ENCODE data around the gene AATK. TPM values are rescaled to one million over a fixed set of nuclear protein-coding genes. Genes with fewer than 3 reads are reported as not detected.

AATK gene
- total RNA-seq, 1 experiment from 2014 or later, result 4.4 TPM

DNA sequence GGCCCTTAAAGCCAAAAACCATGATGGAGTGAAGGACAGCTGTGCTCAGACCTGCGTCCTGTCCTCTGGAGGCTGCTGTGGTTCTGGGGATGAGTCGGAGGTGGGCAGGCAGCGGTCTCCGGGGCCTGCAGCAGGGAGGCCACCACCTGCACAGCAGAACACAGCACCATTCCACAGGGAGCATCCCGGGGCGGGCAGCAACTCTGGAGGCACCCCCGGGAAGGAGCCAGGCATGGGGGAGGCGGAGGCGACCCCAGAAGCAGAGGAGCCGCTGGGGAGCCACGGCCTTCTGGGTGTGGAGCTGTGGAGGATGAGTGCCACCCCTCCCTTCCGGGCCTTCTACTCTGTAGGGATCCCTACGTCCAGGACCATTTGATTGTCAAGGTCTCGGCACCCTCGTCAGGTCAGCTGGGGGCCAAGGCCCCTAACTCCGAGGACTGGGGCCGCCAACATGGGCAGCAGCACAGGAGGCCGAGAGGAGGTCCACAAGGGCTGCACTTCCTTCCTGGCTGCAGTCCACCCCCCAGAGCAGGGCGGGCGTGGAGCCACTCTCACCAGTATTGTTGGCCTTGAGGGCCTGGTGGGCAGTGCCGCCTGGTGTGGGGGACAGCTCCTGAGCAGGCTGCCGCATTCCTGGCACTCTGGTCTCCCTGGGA, 32.9 kb upstream of the AATK start:
- ChIA-PET POLR2A (no interaction called here), CTCF (interaction anchor here (1.1 kb wide), 1 partner anchor 24 kb away, joined by 3 read pairs; no protein-coding TSS in a partner anchor), RAD21 (ENCODE audit: low non-redundant PET in 1 of 2, low total read pairs in 2 of 2, uncharacterized antibody in 2 of 2, unreplicated experiment in 2 of 2) (no interaction called here)
- Histone ChIP-seq H3K79me2 (ENCODE audit: insufficient read depth, low read length) (no peaks in the 10 kb centered on the region), H3K9ac (ENCODE audit: low read length) (no peak overlapping the region), H3K4me2 (ENCODE audit: low read length) (no peak overlapping the region), H3K36me3 (ENCODE audit: control insufficient read depth in 1 of 2, insufficient read depth in 2 of 2, low read length in 2 of 2) (peaks cover 3 to 8% of the 10 kb centered on the region in 2 experiments), H3K27ac (ENCODE audit: low read depth, low read length) (no peak overlapping the region), H3K9me3 (ENCODE audit: control insufficient read depth in 1 of 2, insufficient read depth in 1 of 2, low read depth in 1 of 2, low read length in 2 of 2) (no peaks in the 10 kb centered on the region), H4K20me1 (ENCODE audit: insufficient read depth) (no peaks in the 10 kb centered on the region), H3K27me3 (ENCODE audit: insufficient read depth, low read length) (no peaks in the 10 kb centered on the region), H3K4me3 (replicated peaks in 1 of 2; ENCODE audit: low read depth in 1 of 2, low read length in 2 of 2) (no peak overlapping the region), H3K9me2 (ENCODE audit: insufficient read depth) (no peaks in the 10 kb centered on the region), H3K4me1 (ENCODE audit: control insufficient read depth in 1 of 2, insufficient read depth in 2 of 2, low read length in 2 of 2) (peaks cover 0 to 8% of the 10 kb centered on the region in 2 experiments; a peak in 1 of 4 replicates), H2AFZ (ENCODE audit: low read depth, low read length, poor library complexity, severe bottlenecking) (no peak overlapping the region)
- DNase-seq (ENCODE audit: low read depth, low spot score) (no peak), ATAC-seq (no peak)
- BruUV-seq (replicated peaks), result no TSS peak
- intact Hi-C loops (cut with micrococcal nuclease), result no loop called here
- TF ChIP-seq SIN3A (IDR thresholded peaks at IDR 0.05; ENCODE audit: low read depth) (no peak), ZFX (IDR thresholded peaks at IDR 0.05) (no peak), JUND (IDR thresholded peaks at IDR 0.05) (no peak), CBX3 (IDR thresholded peaks at IDR 0.05; ENCODE audit: low read depth) (no peak), SRF (IDR thresholded peaks at IDR 0.05; ENCODE audit: low read depth) (no peak), TCF7L2 (IDR thresholded peaks at IDR 0.05; ENCODE audit: borderline replicate concordance, extremely low read depth, insufficient read depth, insufficient read length) (no peak), EZH2phosphoT487 (IDR thresholded peaks at IDR 0.05; ENCODE audit: borderline replicate concordance) (no peak), RAD21 (IDR thresholded peaks at IDR 0.05; ENCODE audit: low read depth) (no peak), ZBTB33 (IDR thresholded peaks at IDR 0.05; ENCODE audit: extremely low read depth, insufficient replicate concordance, low read length) (no peak), POLR2AphosphoS5 (IDR thresholded peaks at IDR 0.05; ENCODE audit: low read depth, low read length) (no peak), ELF1 (IDR thresholded peaks at IDR 0.05; ENCODE audit: borderline replicate concordance, low read depth) (no peak), ZNF274 (IDR thresholded peaks at IDR 0.05; ENCODE audit: low read depth, low read length) (no peak), CEBPB (IDR thresholded peaks at IDR 0.05; ENCODE audit: low read depth) (no peak), MAX (IDR thresholded peaks at IDR 0.05) (no peak), SP1 (IDR thresholded peaks at IDR 0.05; ENCODE audit: low read depth) (no peak), YY1 (IDR thresholded peaks at IDR 0.05; ENCODE audit: extremely low read depth, insufficient replicate concordance, low read depth, low read length) (no peak), CTCF (IDR thresholded peaks at IDR 0.05 in 2 of 3, conservative IDR thresholded peaks at IDR 0.05 in 1 of 3; ENCODE audit: borderline replicate concordance in 1 of 3, insufficient read depth in 1 of 3, low read depth in 2 of 3, low read length in 2 of 3) (no peak)
- TF ChIP-seq, protein P1, sequence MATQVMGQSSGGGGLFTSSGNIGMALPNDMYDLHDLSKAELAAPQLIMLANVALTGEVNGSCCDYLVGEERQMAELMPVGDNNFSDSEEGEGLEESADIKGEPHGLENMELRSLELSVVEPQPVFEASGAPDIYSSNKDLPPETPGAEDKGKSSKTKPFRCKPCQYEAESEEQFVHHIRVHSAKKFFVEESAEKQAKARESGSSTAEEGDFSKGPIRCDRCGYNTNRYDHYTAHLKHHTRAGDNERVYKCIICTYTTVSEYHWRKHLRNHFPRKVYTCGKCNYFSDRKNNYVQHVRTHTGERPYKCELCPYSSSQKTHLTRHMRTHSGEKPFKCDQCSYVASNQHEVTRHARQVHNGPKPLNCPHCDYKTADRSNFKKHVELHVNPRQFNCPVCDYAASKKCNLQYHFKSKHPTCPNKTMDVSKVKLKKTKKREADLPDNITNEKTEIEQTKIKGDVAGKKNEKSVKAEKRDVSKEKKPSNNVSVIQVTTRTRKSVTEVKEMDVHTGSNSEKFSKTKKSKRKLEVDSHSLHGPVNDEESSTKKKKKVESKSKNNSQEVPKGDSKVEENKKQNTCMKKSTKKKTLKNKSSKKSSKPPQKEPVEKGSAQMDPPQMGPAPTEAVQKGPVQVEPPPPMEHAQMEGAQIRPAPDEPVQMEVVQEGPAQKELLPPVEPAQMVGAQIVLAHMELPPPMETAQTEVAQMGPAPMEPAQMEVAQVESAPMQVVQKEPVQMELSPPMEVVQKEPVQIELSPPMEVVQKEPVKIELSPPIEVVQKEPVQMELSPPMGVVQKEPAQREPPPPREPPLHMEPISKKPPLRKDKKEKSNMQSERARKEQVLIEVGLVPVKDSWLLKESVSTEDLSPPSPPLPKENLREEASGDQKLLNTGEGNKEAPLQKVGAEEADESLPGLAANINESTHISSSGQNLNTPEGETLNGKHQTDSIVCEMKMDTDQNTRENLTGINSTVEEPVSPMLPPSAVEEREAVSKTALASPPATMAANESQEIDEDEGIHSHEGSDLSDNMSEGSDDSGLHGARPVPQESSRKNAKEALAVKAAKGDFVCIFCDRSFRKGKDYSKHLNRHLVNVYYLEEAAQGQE (IDR thresholded peaks at IDR 0.05; ENCODE audit: low read depth), result no peak

Data from HCT116 (cell line).